Pancreas (tissue), 10 donors: ENCODE data around the gene B3GNT8. TPM values are rescaled to one million over a fixed set of nuclear protein-coding genes. Genes with fewer than 3 reads are reported as not detected.

Source experiments
- ATAC-seq, 4 donors: fragments of 200-7000 bp; cut with Tn5 transposase; one replicate each; pipeline versions ENCODE4 v1.8.0 to v1.9.1; 2020; ENCODE audit warnings: mild to moderate bottlenecking in 4 of 4, moderate library complexity in 4 of 4
- DNase-seq, 6 donors: peaks; one replicate each; pipeline ENCODE4 v3.0.0-alpha.2; 2020
- FAIRE-seq: peaks from 2 replicates; lab custom pipeline; 2012; peaks lifted over from hg19 to GRCh38; lab: Jason Lieb, UNC
- H3K27ac ChIP-seq, 4 donors: fragments of 200-600 bp; sonication (generic); 1 replicate in 3 of 4; 2 replicates in 1 of 4; pipeline versions ENCODE4 v1.5.0 to v1.8.0; 2020
- H3K27me3 ChIP-seq, 4 donors: fragments of 200-600 bp; one replicate each; pipeline ENCODE4 v1.8.0; 2021
- H3K36me3 ChIP-seq, 3 donors: fragments of 200-600 bp; sonication (generic) in 1 of 3; one replicate each; pipeline versions ENCODE4 v1.5.0 to v1.8.0; 2020 to 2021
- H3K4me1 ChIP-seq, 3 donors: fragments of 200-600 bp; one replicate each; pipeline ENCODE4 v1.8.0; 2021
- H3K4me3 ChIP-seq, 4 donors: fragments of 200-600 bp; sonication (generic) in 2 of 4; one replicate each; pipeline versions ENCODE4 v1.5.0 to v1.8.0; 2020 to 2021
- H3K9me3 ChIP-seq, 4 donors: fragments of 200-600 bp; one replicate each; pipeline ENCODE4 v1.8.0; 2021
- CTCF ChIP-seq, 4 donors: fragments of 200-600 bp; sonication (generic) in 3 of 4; IDR thresholded peaks; one replicate each; pipeline versions ENCODE4 v1.5.0 to v1.8.0; 2021; ENCODE audit warnings: antibody characterized with exemption in 4 of 4
- WGBS, 2 donors: extraction: QIAGEN DNeasy Blood & Tissue Kit; methylation state at CpG; one replicate each; pipeline ENCODE4 v1.1.7; 2013; 5-methylcytosine and 5-hydroxymethylcytosine counted together
- intact Hi-C, 3 donors: fragments of 100-400 bp; cut with DNase I; formaldehyde crosslinking; loops; one replicate each; pipeline versions ENCODE4 v1.11.1 to v1.14.2; 2022
- polyA plus RNA-seq, 2 donors: library from polyadenylated mRNA; stranded (reverse); fragments of 200-250 nt; gene quantifications; one replicate each; pipeline ENCODE4 v1.2.3, GENCODE V29; 2013
- total RNA-seq, 6 donors: library from RNA; stranded (reverse); fragmentation: NEBNext Ultra II Directional in 4 of 6; extraction: Animal tissue kit (Norgen Biotek cat#: 25700) in 4 of 6; gene quantifications; one replicate each; pipeline versions ENCODE4 v1.2.1 to v1.2.4, GENCODE V29; 2021 to 2023
- donor health status: healthy with polysubstance abuse.
- donor health status: DM: no; HTN: no; CAD: no; lungs with moderate emphysema.
- donor health status: DM: no; HTN: no; CAD: no.
- donor health status: control.
- donor health status: control.
- donor health status: Bipolar disorder and iron deficiency.
- donor health status: DM: yes; HTN: yes; CAD: no.
- donor health status: DM: no; HTN: no; CAD: no.
- donor health status: DM: no; HTN: no; CAD: no.
- donor health status: DM: yes; HTN: yes; CAD: no.

B3GNT8 gene
- total and polyA plus RNA-seq, 8 donors, result 0.41 to 4.5 (median 1.5) TPM

DNA sequence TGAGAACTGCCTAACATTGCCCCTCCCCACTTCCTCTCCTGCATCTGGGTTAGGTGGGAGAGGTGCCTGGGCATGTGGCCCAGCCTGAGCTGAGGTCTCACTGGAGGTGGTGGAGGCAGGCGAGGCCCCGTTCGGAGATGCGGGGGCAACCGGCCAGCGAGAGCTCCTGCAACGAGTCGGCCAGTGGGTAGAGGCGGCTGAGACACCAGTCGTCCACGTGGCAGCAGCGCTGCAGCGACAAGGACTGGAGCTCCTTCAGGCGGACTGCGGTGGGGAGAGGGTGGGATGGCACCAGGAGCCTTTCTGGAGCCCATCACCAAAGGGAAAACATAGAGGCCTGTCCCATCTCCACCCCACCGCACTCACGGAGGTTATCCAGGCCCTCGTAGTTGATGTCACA lies 6.0 kb upstream of the B3GNT8 start:
- FAIRE-seq, result no peak
- intact Hi-C loops, result no loop called here
- TF ChIP-seq CTCF (IDR thresholded peaks at IDR 0.05), result no peak

DNA sequence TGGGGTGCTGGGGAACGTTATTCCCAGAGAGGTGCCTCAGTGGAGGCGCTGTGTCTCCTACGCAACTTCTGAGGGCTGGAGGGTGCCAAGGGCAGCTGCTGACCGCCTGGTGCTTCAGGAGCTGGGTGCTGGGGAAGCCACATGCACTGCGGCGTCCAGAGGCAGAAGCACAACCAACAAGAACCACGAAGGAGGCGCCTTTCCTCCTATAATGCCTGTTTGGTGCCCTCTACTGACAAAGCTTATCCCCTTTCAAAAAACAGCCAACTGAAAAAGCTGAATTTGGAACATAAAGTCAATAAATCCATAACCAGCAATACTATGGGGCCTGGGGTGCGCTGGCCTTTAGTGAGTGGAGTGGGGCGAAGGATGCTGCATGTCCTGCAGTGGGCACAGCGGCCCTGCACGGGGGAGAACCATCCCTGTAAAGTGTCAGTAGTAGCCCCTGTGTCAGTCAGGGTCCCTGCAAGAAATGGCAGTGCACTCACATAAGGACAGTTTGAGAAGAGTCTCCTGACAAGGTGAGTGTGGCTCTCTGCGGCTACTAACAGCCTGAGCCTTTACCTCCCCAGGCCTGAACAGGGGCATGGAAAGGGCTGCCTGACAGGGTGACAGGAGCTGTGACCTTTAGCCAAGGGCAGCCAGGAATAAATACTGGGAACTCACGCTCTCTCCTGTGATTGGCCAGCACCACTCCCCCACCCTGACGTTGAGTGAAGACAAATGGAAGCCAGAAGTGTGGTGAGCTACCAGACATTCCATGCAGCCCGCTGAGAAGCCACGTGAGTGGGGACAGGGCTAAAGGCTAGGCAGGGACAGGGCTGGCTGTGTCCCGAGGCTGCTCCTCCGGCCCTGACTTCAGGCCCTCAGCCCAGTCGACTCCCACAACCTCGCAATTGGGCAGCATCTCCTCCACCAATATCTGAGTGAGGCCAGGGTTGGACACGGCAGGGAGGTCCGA lies 4.5 kb upstream of the B3GNT8 start:
- ATAC-seq, result peak in 1 of 4 donors; percentile 8
- Histone ChIP-seq H3K27ac (no peak overlapping the region), H3K36me3 (peaks cover 0 to 4% (median 0%) of the 10 kb centered on the region in 3 donors), H3K9me3 (no peaks in the 10 kb centered on the region), H3K4me1 (no peaks in the 10 kb centered on the region), H3K4me3 (no peak overlapping the region), H3K27me3 (no peaks in the 10 kb centered on the region)
- intact Hi-C loops, result no loop called here
- WGBS, 2 donors, result 71 to 79% methylated on average over 23 of the region's 23 CpGs
- FAIRE-seq, result no peak
- no peak for DNase-seq
- peak in 1 of 4 donors; percentile 15 for TF ChIP-seq CTCF (IDR thresholded peaks at IDR 0.05)

More for the DNA sequence above, 6.0 kb upstream of the B3GNT8 start:
- Histone ChIP-seq H3K36me3 (peaks cover 0 to 4% (median 0%) of the 10 kb centered on the region in 3 donors), H3K9me3 (no peaks in the 10 kb centered on the region), H3K27ac (no peak overlapping the region), H3K4me3 (no peak overlapping the region), H3K4me1 (no peaks in the 10 kb centered on the region), H3K27me3 (no peaks in the 10 kb centered on the region)
- WGBS, 2 donors, result 89 to 93% methylated on average over 18 of the region's 18 CpGs
- ATAC-seq (no peak), DNase-seq (peak in 1 of 6 donors; percentile 58)

DNA sequence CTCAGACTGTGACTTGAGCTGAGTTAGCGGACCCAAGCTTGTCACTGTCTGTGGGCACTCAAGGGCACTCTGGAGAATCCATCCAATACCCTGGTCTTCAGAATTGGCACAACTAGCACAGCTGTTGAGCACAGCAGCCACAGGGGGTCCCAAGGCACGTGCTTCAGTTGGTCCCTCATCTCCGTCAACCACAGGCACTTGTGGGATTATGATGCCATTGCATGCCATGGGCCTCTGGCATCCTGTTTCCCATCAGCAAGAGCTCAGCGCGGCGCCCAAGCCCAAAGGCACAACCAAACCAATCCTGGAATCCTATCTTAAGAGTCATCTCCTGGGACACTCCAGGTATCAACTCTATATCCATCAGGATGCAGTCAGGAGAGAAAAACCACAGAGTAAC lies 3.7 kb upstream of the B3GNT8 start:
- Histone ChIP-seq H3K36me3 (peaks cover 0 to 4% (median 0%) of the 10 kb centered on the region in 3 donors), H3K9me3 (no peaks in the 10 kb centered on the region), H3K27ac (no peak overlapping the region), H3K27me3 (no peaks in the 10 kb centered on the region), H3K4me1 (no peaks in the 10 kb centered on the region), H3K4me3 (no peak overlapping the region)
- DNase-seq, result no peak
- 77 to 80% methylated on average over 6 of the region's 6 CpGs for WGBS, 2 donors
- no peak for ATAC-seq
- no peak for TF ChIP-seq CTCF (IDR thresholded peaks at IDR 0.05)
- intact Hi-C loops, result no loop called here
- FAIRE-seq, result no peak

DNA sequence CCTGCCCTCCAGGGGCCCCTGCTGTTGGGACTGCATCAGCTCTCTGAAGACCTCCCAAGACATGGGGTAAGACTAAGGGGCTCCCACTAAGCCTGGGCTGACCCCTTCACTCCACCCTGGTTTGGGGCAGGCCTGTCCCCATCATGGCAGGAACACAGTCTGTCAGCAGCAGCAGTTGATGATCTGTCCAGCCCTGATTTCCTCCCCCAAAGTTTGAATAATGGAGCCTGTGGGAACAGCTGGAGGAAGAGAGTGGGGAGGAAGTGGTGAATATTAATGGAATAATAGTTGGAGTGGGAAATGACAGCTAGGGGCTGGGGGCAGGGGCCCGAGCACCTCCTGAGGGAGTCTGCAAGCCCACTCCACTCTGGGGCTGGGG lies 1.3 kb upstream of the B3GNT8 start:
- FAIRE-seq, result no peak
- peak overlapping the region in 2 of 4 donors; percentile 29 to 40 for H3K4me3 ChIP-seq
- 60 to 70% methylated on average over 1 of the region's 1 CpG for WGBS, 2 donors

More for the DNA sequence above, 1.3 kb upstream of the B3GNT8 start:
- H3K27ac ChIP-seq, result peak overlapping the region; percentile 60 to 83 (median 69)
- ATAC-seq (no peak), DNase-seq (no peak)
- H3K36me3 ChIP-seq, result peaks cover 0 to 23% (median 11%) of the 10 kb centered on the region in 3 donors
- intact Hi-C loops, result no loop called here
- H3K4me1 ChIP-seq, result no peaks in the 10 kb centered on the region
- no peak for TF ChIP-seq CTCF (IDR thresholded peaks at IDR 0.05)
- no peaks in the 10 kb centered on the region for H3K27me3 ChIP-seq
- H3K9me3 ChIP-seq, result no peaks in the 10 kb centered on the region
